ENCODE results near the gene SH3BP4. TPM values are rescaled to one million over a fixed set of nuclear protein-coding genes. Genes with fewer than 3 reads are reported as not detected.

Gene SH3BP4
- total and polyA plus RNA-seq, 2 of the 13 experiments (the other 11 are each of a cell fraction or from before 2014, with no cell fraction given): 34.6 to 99.1 TPM

- TF ChIP-seq GMEB2 (CRISPR knock-in tag; IDR thresholded peaks at IDR 0.05; ENCODE audit: low read depth): no peak
- TF ChIP-seq, protein P1, sequence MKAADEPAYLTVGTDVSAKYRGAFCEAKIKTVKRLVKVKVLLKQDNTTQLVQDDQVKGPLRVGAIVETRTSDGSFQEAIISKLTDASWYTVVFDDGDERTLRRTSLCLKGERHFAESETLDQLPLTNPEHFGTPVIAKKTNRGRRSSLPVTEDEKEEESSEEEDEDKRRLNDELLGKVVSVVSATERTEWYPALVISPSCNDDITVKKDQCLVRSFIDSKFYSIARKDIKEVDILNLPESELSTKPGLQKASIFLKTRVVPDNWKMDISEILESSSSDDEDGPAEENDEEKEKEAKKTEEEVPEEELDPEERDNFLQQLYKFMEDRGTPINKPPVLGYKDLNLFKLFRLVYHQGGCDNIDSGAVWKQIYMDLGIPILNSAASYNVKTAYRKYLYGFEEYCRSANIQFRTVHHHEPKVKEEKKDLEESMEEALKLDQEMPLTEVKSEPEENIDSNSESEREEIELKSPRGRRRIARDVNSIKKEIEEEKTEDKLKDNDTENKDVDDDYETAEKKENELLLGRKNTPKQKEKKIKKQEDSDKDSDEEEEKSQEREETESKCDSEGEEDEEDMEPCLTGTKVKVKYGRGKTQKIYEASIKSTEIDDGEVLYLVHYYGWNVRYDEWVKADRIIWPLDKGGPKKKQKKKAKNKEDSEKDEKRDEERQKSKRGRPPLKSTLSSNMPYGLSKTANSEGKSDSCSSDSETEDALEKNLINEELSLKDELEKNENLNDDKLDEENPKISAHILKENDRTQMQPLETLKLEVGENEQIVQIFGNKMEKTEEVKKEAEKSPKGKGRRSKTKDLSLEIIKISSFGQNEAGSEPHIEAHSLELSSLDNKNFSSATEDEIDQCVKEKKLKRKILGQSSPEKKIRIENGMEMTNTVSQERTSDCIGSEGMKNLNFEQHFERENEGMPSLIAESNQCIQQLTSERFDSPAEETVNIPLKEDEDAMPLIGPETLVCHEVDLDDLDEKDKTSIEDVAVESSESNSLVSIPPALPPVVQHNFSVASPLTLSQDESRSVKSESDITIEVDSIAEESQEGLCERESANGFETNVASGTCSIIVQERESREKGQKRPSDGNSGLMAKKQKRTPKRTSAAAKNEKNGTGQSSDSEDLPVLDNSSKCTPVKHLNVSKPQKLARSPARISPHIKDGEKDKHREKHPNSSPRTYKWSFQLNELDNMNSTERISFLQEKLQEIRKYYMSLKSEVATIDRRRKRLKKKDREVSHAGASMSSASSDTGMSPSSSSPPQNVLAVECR (CRISPR knock-in tag; IDR thresholded peaks at IDR 0.05; ENCODE audit: borderline replicate concordance): peak; percentile 62; the same call in 1 of the 2 replicates
- TF ChIP-seq HOMEZ (CRISPR knock-in tag; IDR thresholded peaks at IDR 0.05; ENCODE audit: low read depth): no peak
- no peak for TF ChIP-seq HOXA5 (CRISPR knock-in tag; IDR thresholded peaks at IDR 0.05)
- no peak for TF ChIP-seq SRSF1 (optimal IDR thresholded peaks at IDR 0.05; ENCODE audit: low read depth, low read length)
- peak; percentile 30; the same call in 1 of the 2 replicates for TF ChIP-seq FOXK1 (CRISPR knock-in tag; IDR thresholded peaks at IDR 0.05; ENCODE audit: borderline replicate concordance, low read depth)
- no peak for TF ChIP-seq ZNF251 (CRISPR knock-in tag; IDR thresholded peaks at IDR 0.05)
- TF ChIP-seq TSC22D2 (CRISPR knock-in tag; IDR thresholded peaks at IDR 0.05; ENCODE audit: borderline replicate concordance): no peak
- TF ChIP-seq PHF21A (CRISPR knock-in tag; IDR thresholded peaks at IDR 0.05): no peak
- peak; percentile 16 for TF ChIP-seq YY1 (IDR thresholded peaks at IDR 0.05; ENCODE audit: insufficient read depth, insufficient replicate concordance, low read depth, low read length)
- TF ChIP-seq ZNF138 (CRISPR knock-in tag; IDR thresholded peaks at IDR 0.05; ENCODE audit: low read depth): no peak
- no peak for TF ChIP-seq ZNF335 (CRISPR knock-in tag; IDR thresholded peaks at IDR 0.05)
- TF ChIP-seq LRRFIP1 (CRISPR knock-in tag; conservative IDR thresholded peaks at IDR 0.05): no peak
- no peak for TF ChIP-seq KDM1A (CRISPR knock-in tag; IDR thresholded peaks at IDR 0.05)
- TF ChIP-seq, protein P2, sequence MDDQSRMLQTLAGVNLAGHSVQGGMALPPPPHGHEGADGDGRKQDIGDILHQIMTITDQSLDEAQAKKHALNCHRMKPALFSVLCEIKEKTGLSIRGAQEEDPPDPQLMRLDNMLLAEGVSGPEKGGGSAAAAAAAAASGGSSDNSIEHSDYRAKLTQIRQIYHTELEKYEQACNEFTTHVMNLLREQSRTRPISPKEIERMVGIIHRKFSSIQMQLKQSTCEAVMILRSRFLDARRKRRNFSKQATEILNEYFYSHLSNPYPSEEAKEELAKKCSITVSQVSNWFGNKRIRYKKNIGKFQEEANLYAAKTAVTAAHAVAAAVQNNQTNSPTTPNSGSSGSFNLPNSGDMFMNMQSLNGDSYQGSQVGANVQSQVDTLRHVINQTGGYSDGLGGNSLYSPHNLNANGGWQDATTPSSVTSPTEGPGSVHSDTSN (CRISPR knock-in tag; IDR thresholded peaks at IDR 0.05; ENCODE audit: borderline replicate concordance): no peak
Observed at GRCh38 chr2:234952270-234953115, 676 bp downstream of the SH3BP4 start (continued).

Data from HepG2 (cell line).